ENCODE measurements around the gene ABCA7. TPM values are rescaled to one million over a fixed set of nuclear protein-coding genes. Genes with fewer than 3 reads are reported as not detected.

Gene ABCA7
- total and polyA plus RNA-seq, 2 of the 13 experiments (the other 11 are each of a cell fraction or from before 2014, with no cell fraction given): 4.4 to 32.4 TPM

GRCh38 chr19:1113030-1113985, 73.4 kb downstream of the ABCA7 start (continued):
- TF ChIP-seq ZFP91 (CRISPR knock-in tag; IDR thresholded peaks at IDR 0.05; ENCODE audit: borderline replicate concordance) (peak; percentile 71; the same call in 1 of the 2 replicates), ZNF780A (CRISPR knock-in tag; IDR thresholded peaks at IDR 0.05) (no peak), ZNF329 (CRISPR knock-in tag; IDR thresholded peaks at IDR 0.05; ENCODE audit: low read depth) (no peak), SSRP1 (CRISPR knock-in tag; IDR thresholded peaks at IDR 0.05) (no peak), PRDM10 (CRISPR knock-in tag; IDR thresholded peaks at IDR 0.05; ENCODE audit: low read depth) (peak; percentile 92), ZNF224 (CRISPR knock-in tag; IDR thresholded peaks at IDR 0.05) (no peak), RARA (CRISPR knock-in tag; IDR thresholded peaks at IDR 0.05) (peak; percentile 28; the same call in 1 of the 2 replicates), ZNF24 (IDR thresholded peaks at IDR 0.05) (no peak), MAFF (IDR thresholded peaks at IDR 0.05; ENCODE audit: low read depth, low read length) (no peak), ZNF678 (CRISPR knock-in tag; IDR thresholded peaks at IDR 0.05) (no peak), ZNF234 (CRISPR knock-in tag; conservative IDR thresholded peaks at IDR 0.05) (0 out of 2 replicates have a peak, but pooled peaks have one; percentile 60), ZC3H4 (CRISPR knock-in tag; IDR thresholded peaks at IDR 0.05; ENCODE audit: borderline replicate concordance) (no peak), ZNF431 (CRISPR knock-in tag; IDR thresholded peaks at IDR 0.05; ENCODE audit: borderline replicate concordance, low read depth) (0 out of 2 replicates have a peak, but pooled peaks have one; percentile 37), ZNF572 (CRISPR knock-in tag; IDR thresholded peaks at IDR 0.05) (no peak; the same call in none of the 2 replicates), RFX1 (IDR thresholded peaks at IDR 0.05) (no peak), SIN3A (IDR thresholded peaks at IDR 0.05; ENCODE audit: borderline replicate concordance, low read depth, low read length) (peak; percentile 86; the same call in 1 of the 2 replicates), SMAD3 (CRISPR knock-in tag; IDR thresholded peaks at IDR 0.05) (0 out of 2 replicates have a peak, but pooled peaks have one; percentile 36), TFDP1 (CRISPR knock-in tag; IDR thresholded peaks at IDR 0.05; ENCODE audit: borderline replicate concordance) (peak; percentile 16; the same call in 1 of the 2 replicates), MAX (IDR thresholded peaks at IDR 0.05) (peak; percentile 79), CHCHD3 (CRISPR knock-in tag; IDR thresholded peaks at IDR 0.05) (no peak), KDM4B (CRISPR knock-in tag; IDR thresholded peaks at IDR 0.05) (no peak), ZFX (CRISPR knock-in tag; IDR thresholded peaks at IDR 0.05; ENCODE audit: low read depth) (peak; percentile 77), ZNF333 (CRISPR knock-in tag; IDR thresholded peaks at IDR 0.05; ENCODE audit: borderline replicate concordance) (no peak), ZNF790 (CRISPR knock-in tag; IDR thresholded peaks at IDR 0.05; ENCODE audit: borderline replicate concordance) (no peak)

Data from HepG2 (cell line).